HepG2 (cell line): ENCODE measurements around the gene KRTAP10-2. TPM values are rescaled to one million over a fixed set of nuclear protein-coding genes. Genes with fewer than 3 reads are reported as not detected.

Source experiments
- CC2D1A ChIP-seq: sonication (generic); formaldehyde crosslinking; IDR thresholded peaks from 2 replicates; pipeline ENCODE4 v1.8.1; 2023; ENCODE audit warnings: mild to moderate bottlenecking, missing genetic modification reagents
- CEBPG ChIP-seq: IDR thresholded peaks from 2 replicates; pipeline ENCODE4 v1.6.1; 2016
- EP300 ChIP-seq, 3 experiments: sonication (generic) in 1 of 3; formaldehyde crosslinking in 1 of 3; IDR thresholded peaks; 2 replicates each; pipeline versions ENCODE4 v1.5.1 to v1.6.1; 2011 to 2020; ENCODE audit warnings: low read depth in 2 of 3, low read length in 2 of 3, borderline replicate concordance in 1 of 3, improper control_type of control experiment in 1 of 3, mild to moderate bottlenecking in 1 of 3, missing genetic modification reagents in 1 of 3, moderate library complexity in 1 of 3
- FOXC1 ChIP-seq: sonication (generic); formaldehyde crosslinking; IDR thresholded peaks from 2 replicates; pipeline ENCODE4 v1.8.0; 2022; ENCODE audit warnings: mild to moderate bottlenecking, missing genetic modification reagents, borderline replicate concordance
- GZF1 ChIP-seq: sonication (generic); formaldehyde crosslinking; IDR thresholded peaks from 2 replicates; pipeline ENCODE4 v1.5.1; 2020; ENCODE audit warnings: mild to moderate bottlenecking, missing genetic modification reagents
- HDAC1 ChIP-seq: sonication (generic); formaldehyde crosslinking; IDR thresholded peaks from 2 replicates; pipeline ENCODE4 v1.5.1; 2020; ENCODE audit warnings: mild to moderate bottlenecking, missing genetic modification reagents
- KAT8 ChIP-seq: IDR thresholded peaks from 2 replicates; pipeline ENCODE4 v1.6.1; 2016; ENCODE audit warnings: missing genetic modification reagents, missing compliant biosample characterization
- PPARG ChIP-seq: conservative IDR thresholded peaks from 2 replicates; pipeline ENCODE4 v1.6.1; 2016; ENCODE audit warnings: missing biosample characterization, missing genetic modification reagents
- ZNF224 ChIP-seq: sonication (generic); formaldehyde crosslinking; IDR thresholded peaks from 2 replicates; pipeline ENCODE4 v1.5.0; 2020; ENCODE audit warnings: mild to moderate bottlenecking, missing genetic modification reagents
- ZNF30 ChIP-seq: sonication (generic); formaldehyde crosslinking; IDR thresholded peaks from 2 replicates; pipeline ENCODE4 v1.5.0; 2020; ENCODE audit warnings: mild to moderate bottlenecking, missing genetic modification reagents
- ZNF382 ChIP-seq: sonication (generic); formaldehyde crosslinking; IDR thresholded peaks from 2 replicates; pipeline ENCODE4 v1.5.0; 2020; ENCODE audit warnings: missing genetic modification reagents, mild to moderate bottlenecking, borderline replicate concordance
- ZNF619 ChIP-seq: sonication (generic); formaldehyde crosslinking; IDR thresholded peaks from 2 replicates; pipeline ENCODE4 v1.4.0; 2020; ENCODE audit warnings: mild to moderate bottlenecking, missing genetic modification reagents
- polyA plus RNA-seq, 8 experiments: library from polyadenylated mRNA; depleted of rRNA in 3 of 8; stranded (reverse) in 7 of 8; unstranded in 1 of 8; fragments of >200 nt; fragmentation: Illumina TruSeq in 4 of 8; extraction: Trizol in 4 of 8; gene quantifications; 2 replicates each; pipeline versions ENCODE4 v1.2.1 to v1.2.3, GENCODE V29; 2011 to 2016; ENCODE audit warnings: low read depth in 4 of 8, missing spikeins in 1 of 8, mixed read lengths in 1 of 8; ENCODE audit not compliant: insufficient read depth in 1 of 8
- total RNA-seq, 5 experiments: library from RNA; depleted of rRNA; stranded (reverse); fragments of >200 nt; fragmentation: Illumina TruSeq; extraction: Trizol; gene quantifications; 2 replicates each; pipeline ENCODE4 v1.2.3, GENCODE V29; 2016; ENCODE audit warnings: low read depth in 1 of 5
- TF ChIP-seq, protein P1 (sequence below): sonication (generic); formaldehyde crosslinking; conservative IDR thresholded peaks from 2 replicates; pipeline ENCODE4 v1.8.0; 2022; ENCODE audit warnings: mild to moderate bottlenecking, moderate library complexity, missing genetic modification reagents
- TF ChIP-seq, protein P2 (sequence below), 2 experiments: sonication (generic) in 1 of 2; formaldehyde crosslinking in 1 of 2; IDR thresholded peaks; 2 replicates each; pipeline versions ENCODE4 v1.4.0 to v1.6.1; 2016 to 2020; ENCODE audit warnings: borderline replicate concordance in 1 of 2, low read depth in 1 of 2, mild to moderate bottlenecking in 1 of 2, missing genetic modification reagents in 1 of 2
- TF ChIP-seq, protein P3 (sequence below): fragments of 450-650 bp; IDR thresholded peaks from 2 replicates; pipeline ENCODE4 v1.6.1; 2017; ENCODE audit warnings: mild to moderate bottlenecking
- TF ChIP-seq, protein P4 (sequence below): sonication (generic); formaldehyde crosslinking; IDR thresholded peaks from 2 replicates; pipeline ENCODE4 v1.9.0; 2022; ENCODE audit warnings: low read depth, missing genetic modification reagents

KRTAP10-2 gene
- total and polyA plus RNA-seq, 2 of the 13 experiments (the other 11 are each of a cell fraction or from before 2014, with no cell fraction given): not detected

DNA sequence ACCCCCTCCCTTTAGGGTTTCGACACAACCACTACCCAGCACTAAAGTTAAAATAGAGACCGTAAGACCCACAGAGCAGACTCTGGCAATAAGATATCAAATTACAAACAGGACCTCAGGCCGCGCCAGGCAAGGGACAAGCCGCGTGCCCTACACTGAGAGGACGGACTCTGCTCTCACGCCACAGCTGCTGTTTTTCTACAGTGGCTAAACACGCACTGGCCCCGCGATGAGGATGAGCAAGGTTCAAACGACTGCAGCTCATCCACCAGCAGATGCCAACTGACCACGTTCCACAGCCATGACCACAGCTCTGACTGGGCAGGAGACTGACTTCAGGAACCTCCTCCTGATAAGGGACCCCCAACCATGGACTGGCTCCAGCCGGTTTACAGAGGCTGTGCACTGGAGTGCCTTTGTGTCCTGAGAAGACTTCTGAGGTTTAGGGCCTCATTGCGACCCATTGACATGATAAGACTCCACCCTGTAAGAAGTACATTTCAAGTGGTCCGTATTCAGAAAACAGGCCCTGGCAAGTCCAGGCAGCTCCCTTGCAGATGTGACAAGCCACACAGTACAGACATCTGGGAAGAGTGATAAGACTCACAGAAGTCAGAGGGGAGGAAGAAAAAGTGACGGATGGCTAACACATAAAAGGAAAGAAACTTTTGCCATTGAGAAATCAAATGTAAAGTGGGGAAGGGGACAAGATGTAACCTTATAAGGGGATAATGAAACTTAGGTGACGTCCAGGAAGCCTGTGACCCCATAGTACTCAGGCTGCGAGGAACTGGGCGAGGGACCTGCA lies 42.5 kb upstream of the KRTAP10-2 start (continued):
- TF ChIP-seq, protein P1, sequence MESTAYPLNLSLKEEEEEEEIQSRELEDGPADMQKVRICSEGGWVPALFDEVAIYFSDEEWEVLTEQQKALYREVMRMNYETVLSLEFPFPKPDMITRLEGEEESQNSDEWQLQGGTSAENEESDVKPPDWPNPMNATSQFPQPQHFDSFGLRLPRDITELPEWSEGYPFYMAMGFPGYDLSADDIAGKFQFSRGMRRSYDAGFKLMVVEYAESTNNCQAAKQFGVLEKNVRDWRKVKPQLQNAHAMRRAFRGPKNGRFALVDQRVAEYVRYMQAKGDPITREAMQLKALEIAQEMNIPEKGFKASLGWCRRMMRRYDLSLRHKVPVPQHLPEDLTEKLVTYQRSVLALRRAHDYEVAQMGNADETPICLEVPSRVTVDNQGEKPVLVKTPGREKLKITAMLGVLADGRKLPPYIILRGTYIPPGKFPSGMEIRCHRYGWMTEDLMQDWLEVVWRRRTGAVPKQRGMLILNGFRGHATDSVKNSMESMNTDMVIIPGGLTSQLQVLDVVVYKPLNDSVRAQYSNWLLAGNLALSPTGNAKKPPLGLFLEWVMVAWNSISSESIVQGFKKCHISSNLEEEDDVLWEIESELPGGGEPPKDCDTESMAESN (CRISPR knock-in tag): no peak
- no peak; the same call in none of the 2 replicates for TF ChIP-seq KAT8 (CRISPR knock-in tag)
- no peak; the same call in 1 of the 2 replicates for TF ChIP-seq GZF1 (CRISPR knock-in tag)
- TF ChIP-seq, protein P2, sequence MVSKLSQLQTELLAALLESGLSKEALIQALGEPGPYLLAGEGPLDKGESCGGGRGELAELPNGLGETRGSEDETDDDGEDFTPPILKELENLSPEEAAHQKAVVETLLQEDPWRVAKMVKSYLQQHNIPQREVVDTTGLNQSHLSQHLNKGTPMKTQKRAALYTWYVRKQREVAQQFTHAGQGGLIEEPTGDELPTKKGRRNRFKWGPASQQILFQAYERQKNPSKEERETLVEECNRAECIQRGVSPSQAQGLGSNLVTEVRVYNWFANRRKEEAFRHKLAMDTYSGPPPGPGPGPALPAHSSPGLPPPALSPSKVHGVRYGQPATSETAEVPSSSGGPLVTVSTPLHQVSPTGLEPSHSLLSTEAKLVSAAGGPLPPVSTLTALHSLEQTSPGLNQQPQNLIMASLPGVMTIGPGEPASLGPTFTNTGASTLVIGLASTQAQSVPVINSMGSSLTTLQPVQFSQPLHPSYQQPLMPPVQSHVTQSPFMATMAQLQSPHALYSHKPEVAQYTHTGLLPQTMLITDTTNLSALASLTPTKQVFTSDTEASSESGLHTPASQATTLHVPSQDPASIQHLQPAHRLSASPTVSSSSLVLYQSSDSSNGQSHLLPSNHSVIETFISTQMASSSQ (IDR thresholded peaks at IDR 0.05; ENCODE audit: low read depth): no peak
- TF ChIP-seq, protein P2 (CRISPR knock-in tag; IDR thresholded peaks at IDR 0.05; ENCODE audit: borderline replicate concordance): no peak
- peak; percentile 86 for TF ChIP-seq ZNF619 (CRISPR knock-in tag)
- TF ChIP-seq ZNF382 (CRISPR knock-in tag): no peak
- TF ChIP-seq ZNF30 (CRISPR knock-in tag): no peak
- TF ChIP-seq, protein P3, sequence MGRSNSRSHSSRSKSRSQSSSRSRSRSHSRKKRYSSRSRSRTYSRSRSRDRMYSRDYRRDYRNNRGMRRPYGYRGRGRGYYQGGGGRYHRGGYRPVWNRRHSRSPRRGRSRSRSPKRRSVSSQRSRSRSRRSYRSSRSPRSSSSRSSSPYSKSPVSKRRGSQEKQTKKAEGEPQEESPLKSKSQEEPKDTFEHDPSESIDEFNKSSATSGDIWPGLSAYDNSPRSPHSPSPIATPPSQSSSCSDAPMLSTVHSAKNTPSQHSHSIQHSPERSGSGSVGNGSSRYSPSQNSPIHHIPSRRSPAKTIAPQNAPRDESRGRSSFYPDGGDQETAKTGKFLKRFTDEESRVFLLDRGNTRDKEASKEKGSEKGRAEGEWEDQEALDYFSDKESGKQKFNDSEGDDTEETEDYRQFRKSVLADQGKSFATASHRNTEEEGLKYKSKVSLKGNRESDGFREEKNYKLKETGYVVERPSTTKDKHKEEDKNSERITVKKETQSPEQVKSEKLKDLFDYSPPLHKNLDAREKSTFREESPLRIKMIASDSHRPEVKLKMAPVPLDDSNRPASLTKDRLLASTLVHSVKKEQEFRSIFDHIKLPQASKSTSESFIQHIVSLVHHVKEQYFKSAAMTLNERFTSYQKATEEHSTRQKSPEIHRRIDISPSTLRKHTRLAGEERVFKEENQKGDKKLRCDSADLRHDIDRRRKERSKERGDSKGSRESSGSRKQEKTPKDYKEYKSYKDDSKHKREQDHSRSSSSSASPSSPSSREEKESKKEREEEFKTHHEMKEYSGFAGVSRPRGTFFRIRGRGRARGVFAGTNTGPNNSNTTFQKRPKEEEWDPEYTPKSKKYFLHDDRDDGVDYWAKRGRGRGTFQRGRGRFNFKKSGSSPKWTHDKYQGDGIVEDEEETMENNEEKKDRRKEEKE: no peak
- peak; percentile 58; the same call in 1 of the 2 replicates for TF ChIP-seq CEBPG (CRISPR knock-in tag)
- TF ChIP-seq, protein P4, sequence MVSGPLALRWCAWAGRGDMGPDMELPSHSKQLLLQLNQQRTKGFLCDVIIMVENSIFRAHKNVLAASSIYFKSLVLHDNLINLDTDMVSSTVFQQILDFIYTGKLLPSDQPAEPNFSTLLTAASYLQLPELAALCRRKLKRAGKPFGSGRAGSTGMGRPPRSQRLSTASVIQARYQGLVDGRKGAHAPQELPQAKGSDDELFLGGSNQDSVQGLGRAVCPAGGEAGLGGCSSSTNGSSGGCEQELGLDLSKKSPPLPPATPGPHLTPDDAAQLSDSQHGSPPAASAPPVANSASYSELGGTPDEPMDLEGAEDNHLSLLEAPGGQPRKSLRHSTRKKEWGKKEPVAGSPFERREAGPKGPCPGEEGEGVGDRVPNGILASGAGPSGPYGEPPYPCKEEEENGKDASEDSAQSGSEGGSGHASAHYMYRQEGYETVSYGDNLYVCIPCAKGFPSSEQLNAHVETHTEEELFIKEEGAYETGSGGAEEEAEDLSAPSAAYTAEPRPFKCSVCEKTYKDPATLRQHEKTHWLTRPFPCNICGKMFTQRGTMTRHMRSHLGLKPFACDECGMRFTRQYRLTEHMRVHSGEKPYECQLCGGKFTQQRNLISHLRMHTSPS (CRISPR knock-in tag): peak; percentile 97
- TF ChIP-seq CC2D1A (CRISPR knock-in tag): 0 out of 2 replicates have a peak, but pooled peaks have one; percentile 38
- peak in 1 of 2 experiments; percentile 69; a peak in 1 of 4 replicates for TF ChIP-seq EP300 (IDR thresholded peaks at IDR 0.05; ENCODE audit: low read depth in 2 of 2, low read length in 2 of 2)
- TF ChIP-seq EP300 (CRISPR knock-in tag; IDR thresholded peaks at IDR 0.05; ENCODE audit: borderline replicate concordance): peak; percentile 76
- peak; percentile 58 for TF ChIP-seq PPARG (CRISPR knock-in tag)
- TF ChIP-seq HDAC1 (CRISPR knock-in tag): peak; percentile 90
- TF ChIP-seq FOXC1 (CRISPR knock-in tag): peak; percentile 67; the same call in 1 of the 2 replicates
- peak; percentile 33; the same call in 1 of the 2 replicates for TF ChIP-seq ZNF224 (CRISPR knock-in tag)
